ENCODE data around the gene UPF1. TPM values are rescaled to one million over a fixed set of nuclear protein-coding genes. Genes with fewer than 3 reads are reported as not detected.

Gene UPF1
- total and polyA plus RNA-seq, 4 donors = 48.3 to 89.2 (median 64.5) TPM

- Histone ChIP-seq H3K4me3 (no peak overlapping the region), H3K4me1 (ENCODE audit: control insufficient read depth in 5 of 5, insufficient read depth in 5 of 5, low read length in 5 of 5) (peaks cover 0 to 15% (median 0%) of the 10 kb centered on the region in 5 donors), H3K27me3 (ENCODE audit: control insufficient read depth in 3 of 3, insufficient read depth in 3 of 3, low read length in 2 of 3) (peaks cover 0 to 42% (median 25%) of the 10 kb centered on the region in 3 donors), H3K27ac (ENCODE audit: low read depth in 1 of 2, low read length in 1 of 2) (no peak overlapping the region), H3K36me3 (ENCODE audit: control insufficient read depth in 4 of 4, insufficient read depth in 4 of 4, low read length in 4 of 4) (no peaks in the 10 kb centered on the region), H3K9ac (ENCODE audit: insufficient read depth in 1 of 2, low read length in 2 of 2) (no peak overlapping the region), H3K9me3 (ENCODE audit: control insufficient read depth in 4 of 4, insufficient read depth in 3 of 4, low read length in 3 of 4) (peaks cover 0 to 4% (median 0%) of the 10 kb centered on the region in 4 donors)
- WGBS, 2 donors = 79 to 86% methylated on average over 16 of the region's 16 CpGs
- TF ChIP-seq CTCF (IDR thresholded peaks at IDR 0.05; ENCODE audit: control extremely low read depth, extremely low read depth) = no peak
- ATAC-seq (ENCODE audit: insufficient read depth, low FRiP score) = no peak
- no peak for DNase-seq
Measured at GRCh38 chr19:18784786-18785120, 47.0 kb upstream of the UPF1 start.

- Histone ChIP-seq H3K4me3 (no peak overlapping the region), H3K27me3 (ENCODE audit: control insufficient read depth in 3 of 3, insufficient read depth in 3 of 3, low read length in 2 of 3) (peaks cover 0 to 46% (median 29%) of the 10 kb centered on the region in 3 donors), H3K27ac (ENCODE audit: low read depth in 1 of 2, low read length in 1 of 2) (no peak overlapping the region), H3K36me3 (ENCODE audit: control insufficient read depth in 4 of 4, insufficient read depth in 4 of 4, low read length in 4 of 4) (no peaks in the 10 kb centered on the region), H3K4me1 (ENCODE audit: control insufficient read depth in 5 of 5, insufficient read depth in 5 of 5, low read length in 5 of 5) (peaks cover 0 to 18% (median 0%) of the 10 kb centered on the region in 5 donors), H3K9me3 (ENCODE audit: control insufficient read depth in 4 of 4, insufficient read depth in 3 of 4, low read length in 3 of 4) (peaks cover 0 to 4% (median 0%) of the 10 kb centered on the region in 4 donors), H3K9ac (ENCODE audit: insufficient read depth in 1 of 2, low read length in 2 of 2) (no peak overlapping the region)
- WGBS, 2 donors = 8 to 11% methylated on average over 58 to 65 of the region's 65 CpGs
- TF ChIP-seq CTCF (IDR thresholded peaks at IDR 0.05; ENCODE audit: control extremely low read depth, extremely low read depth) = no peak
- ATAC-seq (ENCODE audit: insufficient read depth, low FRiP score) = peak; percentile 69
- peak; percentile 51 to 75 (median 56) for DNase-seq
Measured at GRCh38 chr19:18785179-18786124, 46.3 kb upstream of the UPF1 start.

GRCh38 chr19:18788529-18789421, 43.0 kb upstream of the UPF1 start:
- Histone ChIP-seq H3K4me1 (ENCODE audit: control insufficient read depth in 5 of 5, insufficient read depth in 5 of 5, low read length in 5 of 5) (peaks cover 0 to 25% (median 0%) of the 10 kb centered on the region in 5 donors), H3K4me3 (no peak overlapping the region), H3K9ac (ENCODE audit: insufficient read depth in 1 of 2, low read length in 2 of 2) (no peak overlapping the region), H3K9me3 (ENCODE audit: control insufficient read depth in 4 of 4, insufficient read depth in 3 of 4, low read length in 3 of 4) (peaks cover 0 to 4% (median 0%) of the 10 kb centered on the region in 4 donors), H3K36me3 (ENCODE audit: control insufficient read depth in 4 of 4, insufficient read depth in 4 of 4, low read length in 4 of 4) (no peaks in the 10 kb centered on the region), H3K27me3 (ENCODE audit: control insufficient read depth in 3 of 3, insufficient read depth in 3 of 3, low read length in 2 of 3) (peaks cover 0 to 75% (median 52%) of the 10 kb centered on the region in 3 donors), H3K27ac (ENCODE audit: low read depth in 1 of 2, low read length in 1 of 2) (no peak overlapping the region)
- ATAC-seq (ENCODE audit: insufficient read depth, low FRiP score) (no peak), DNase-seq (no peak)
- 3 to 4% methylated on average over 68 of the region's 68 CpGs for WGBS, 2 donors
- TF ChIP-seq CTCF (IDR thresholded peaks at IDR 0.05; ENCODE audit: control extremely low read depth, extremely low read depth) = no peak
